GM18505 (cell line): ENCODE results near the gene PPP1R1C.
"Not testable (repeated sequence)": the region's sequence is repeated elsewhere in the genome, so short reads cannot be mapped to it uniquely, and the experiment has no call there.

Source experiments
- ATAC-seq: cut with Tn5 transposase; IDR thresholded peaks from one replicate; pipeline ENCODE4 v1.9.1; 2021; ENCODE audit not compliant: unreplicated experiment
- POLR2A ChIP-seq: IDR thresholded peaks from 4 replicates; pipeline ENCODE4 v1.6.1; 2011; ENCODE audit warnings: borderline replicate concordance; ENCODE audit not compliant: insufficient read depth, insufficient read length; ENCODE audit errors: extremely low read depth

The PPP1R1C gene

DNA sequence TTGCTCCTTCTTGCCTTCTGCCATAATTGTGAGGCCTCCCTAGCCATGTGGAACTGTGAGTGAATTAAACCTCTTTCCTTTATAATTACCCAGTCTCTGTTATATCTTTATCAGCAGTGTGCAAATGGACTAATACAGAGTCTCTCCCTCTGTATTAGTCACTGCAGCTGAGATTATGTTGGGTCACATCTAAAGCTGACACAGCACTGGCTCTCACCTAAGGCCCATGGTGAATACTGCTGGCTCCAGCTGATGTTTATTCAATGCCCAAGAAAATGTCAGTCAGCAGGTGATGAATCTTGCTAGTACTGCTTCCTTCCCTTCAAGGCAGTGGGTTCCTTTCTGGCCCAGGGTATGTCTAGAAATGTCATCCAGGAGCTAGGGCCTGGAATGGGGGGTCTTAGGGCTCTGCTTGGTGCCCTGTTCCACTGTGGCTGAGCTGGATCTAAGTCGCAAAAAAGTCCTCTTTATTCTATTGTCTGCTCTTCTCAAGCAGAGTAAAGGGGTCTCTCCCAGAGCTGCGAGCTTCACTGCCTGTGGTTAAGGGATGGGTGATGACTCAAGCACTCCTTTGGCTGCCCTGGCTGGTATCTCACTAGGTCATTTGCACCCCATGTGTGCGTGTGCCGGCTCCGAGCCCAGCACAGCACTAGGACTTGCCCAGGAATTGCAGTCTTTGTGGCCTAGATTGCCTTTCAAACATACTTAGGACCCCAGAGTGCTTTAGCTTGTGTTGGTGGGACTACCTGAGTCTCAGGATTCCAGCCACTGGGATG is 29.9 kb downstream of the PPP1R1C start:
- no peak for ATAC-seq
- TF ChIP-seq POLR2A = no peak

GRCh38 chr2:182018218-182018617 is 32.6 kb downstream of the PPP1R1C start:
- ATAC-seq = no peak
- TF ChIP-seq POLR2A = no peak

GRCh38 chr2:182019731-182020130 is 34.1 kb downstream of the PPP1R1C start:
- TF ChIP-seq POLR2A = no peak

GRCh38 chr2:182020286-182021070 is 34.8 kb downstream of the PPP1R1C start:
- ATAC-seq = no peak
- no peak for TF ChIP-seq POLR2A

More at GRCh38 chr2:182019731-182020130, 34.1 kb downstream of the PPP1R1C start:
- no peak for ATAC-seq

GRCh38 chr2:182023235-182023634 is 37.6 kb downstream of the PPP1R1C start:
- no peak for TF ChIP-seq POLR2A
- no peak for ATAC-seq

DNA sequence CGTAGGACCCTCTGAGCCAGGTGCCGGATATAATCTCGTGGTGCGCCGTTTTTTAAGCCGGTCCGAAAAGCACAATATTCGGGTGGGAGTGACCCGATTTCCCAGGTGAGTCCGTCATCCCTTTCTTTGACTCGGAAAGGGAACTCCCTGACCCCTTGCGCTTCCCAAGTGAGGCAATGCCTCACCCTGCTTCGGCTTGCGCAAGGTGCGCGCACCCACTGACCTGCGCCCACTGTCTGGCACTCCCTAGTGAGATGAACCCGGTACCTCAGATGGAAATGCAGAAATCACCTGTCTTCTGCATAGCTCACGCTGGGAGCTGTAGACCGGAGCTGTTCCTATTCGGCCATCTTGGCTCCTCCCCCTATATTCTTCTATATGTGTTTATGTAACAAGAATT is 45.2 kb downstream of the PPP1R1C start:
- not testable (repeated sequence) for ATAC-seq

DNA sequence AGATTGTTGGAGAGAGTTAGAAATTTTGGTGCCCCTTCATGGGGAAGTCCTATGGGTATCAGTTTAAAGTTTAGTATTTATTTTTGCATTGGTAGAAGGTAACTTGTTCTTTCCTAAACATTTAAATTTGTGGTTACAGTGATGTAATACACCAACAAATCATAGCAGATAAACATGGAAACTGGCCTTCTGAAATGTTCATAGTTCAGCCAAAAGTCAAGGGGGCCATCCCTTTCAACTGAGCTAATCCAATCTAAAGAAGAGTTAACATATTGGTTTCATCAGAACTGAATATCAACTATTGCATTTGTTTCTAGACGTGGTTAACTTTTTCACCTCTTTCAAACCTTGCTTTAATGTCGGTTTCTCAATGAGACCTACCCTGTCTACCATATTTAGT is 46.3 kb downstream of the PPP1R1C start:
- ATAC-seq = no peak
- no peak for TF ChIP-seq POLR2A

DNA sequence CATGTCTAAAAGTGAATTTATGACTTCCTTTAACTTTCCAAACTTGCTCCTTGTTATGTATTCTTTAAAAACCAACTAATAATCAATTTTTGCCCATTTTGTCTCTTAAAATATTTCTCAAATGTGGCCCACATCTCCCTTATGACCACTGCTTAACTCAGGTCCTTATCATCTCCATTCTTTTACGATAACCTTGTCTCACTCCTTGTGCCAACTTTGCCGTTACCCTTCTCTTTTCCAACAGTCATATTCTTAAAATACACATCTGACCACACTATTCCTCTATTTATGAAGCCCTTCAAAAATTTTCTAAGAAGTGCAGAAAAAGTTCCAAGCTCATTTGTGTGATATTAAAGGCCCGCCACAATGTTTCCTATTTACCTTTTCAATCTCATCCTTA is 47.8 kb downstream of the PPP1R1C start:
- no peak for TF ChIP-seq POLR2A
- no peak for ATAC-seq

DNA sequence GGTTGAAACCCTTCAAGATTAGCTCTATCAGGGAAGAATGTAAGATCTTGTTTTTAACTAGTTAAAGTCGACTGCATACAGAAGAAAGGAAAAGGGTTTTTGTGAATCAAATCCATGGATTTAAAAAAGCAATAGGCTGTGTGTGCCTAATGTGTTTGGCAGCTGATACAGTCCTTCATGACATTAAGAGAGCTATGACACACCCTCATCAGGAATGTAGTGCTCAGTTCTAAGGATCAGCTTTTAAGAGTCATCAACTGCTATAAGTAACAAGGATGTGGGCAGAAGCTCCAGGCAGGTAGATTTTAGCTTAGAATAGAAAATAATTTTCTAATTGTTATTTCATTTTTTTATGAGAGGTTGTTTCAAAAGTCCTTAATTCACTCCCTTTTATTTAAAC is 52.9 kb downstream of the PPP1R1C start:
- no peak for TF ChIP-seq POLR2A
- ATAC-seq = no peak

- no peak for ATAC-seq
- TF ChIP-seq POLR2A = no peak
Observed at GRCh38 chr2:182043021-182043420, 57.4 kb downstream of the PPP1R1C start.

DNA sequence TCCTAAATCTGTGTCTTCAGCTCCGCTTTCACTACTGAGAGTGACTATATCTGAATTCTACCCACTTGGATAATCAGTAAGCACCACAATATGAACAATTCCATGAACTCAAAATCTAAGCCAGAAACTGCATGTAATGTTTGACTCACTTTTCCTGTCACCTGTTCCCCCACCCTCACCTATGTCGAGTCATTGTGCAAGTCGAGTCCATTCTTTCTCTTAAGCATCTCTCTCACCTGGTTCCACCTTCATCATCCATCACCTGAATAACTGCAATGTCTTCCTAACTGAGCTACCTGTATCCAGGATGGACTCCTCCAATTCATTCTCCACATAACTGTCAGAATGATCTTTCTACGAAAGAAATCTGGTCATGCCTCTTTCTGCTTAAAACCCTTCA is 58.2 kb downstream of the PPP1R1C start:
- TF ChIP-seq POLR2A = no peak
- no peak for ATAC-seq

GRCh38 chr2:182047544-182047943 is 61.9 kb downstream of the PPP1R1C start:
- no peak for ATAC-seq
- no peak for TF ChIP-seq POLR2A

DNA sequence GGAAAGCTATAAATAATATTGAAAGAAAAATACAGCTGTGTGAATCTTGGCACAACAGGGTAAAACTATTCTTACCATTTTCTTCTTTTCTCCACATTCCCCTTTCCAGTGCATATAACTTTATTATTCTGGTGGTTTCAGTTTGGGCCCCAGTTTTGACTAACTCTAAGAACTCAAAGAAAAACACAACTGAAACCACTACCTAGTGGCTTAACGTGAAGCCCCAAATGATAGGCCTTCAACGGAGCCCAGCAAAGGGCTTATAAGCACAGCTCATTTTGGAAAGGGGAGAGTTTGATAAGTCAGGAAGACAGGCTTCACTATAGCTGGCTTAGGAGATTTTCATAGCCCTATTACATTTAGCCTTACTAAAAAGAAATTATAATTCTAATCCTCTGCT is 62.4 kb downstream of the PPP1R1C start:
- TF ChIP-seq POLR2A = no peak
- no peak for ATAC-seq

DNA sequence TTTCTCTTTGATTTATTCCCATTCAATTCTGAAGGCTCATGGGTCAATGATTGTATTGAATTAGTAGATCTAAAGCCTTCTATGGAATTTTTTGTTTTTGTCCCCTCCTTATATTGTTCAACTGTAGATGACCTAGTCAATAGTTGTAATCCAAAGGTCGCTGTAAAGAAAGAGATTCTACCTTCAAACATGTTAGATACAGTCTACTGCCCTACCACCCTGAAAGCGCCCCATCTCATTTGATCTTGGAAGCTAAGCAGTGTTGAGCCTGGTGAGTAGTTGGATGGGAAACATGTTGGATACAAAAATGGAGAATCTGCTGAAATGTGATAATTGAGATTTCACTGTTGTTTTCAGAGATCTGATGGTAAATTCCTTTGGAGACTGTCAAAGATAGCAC is 63.0 kb downstream of the PPP1R1C start:
- TF ChIP-seq POLR2A = no peak
- no peak for ATAC-seq
